Measurements from ENCODE around the gene SHH.
A peak's percentile ranks its signal among the peaks of the same experiment; 100 is the strongest.

The SHH gene

GRCh38 chr7:155788616-155789000 is 23.7 kb downstream of the SHH start:
- TF ChIP-seq CTCF (conservative IDR thresholded peaks at IDR 0.05; ENCODE audit: control insufficient read depth, insufficient read depth, low read depth, low read length) = no peak
- no peak overlapping the region for H3K4me3 ChIP-seq (ENCODE audit: control insufficient read depth, low read depth, low read length)
- no peak for DNase-seq (ENCODE audit: low read depth)

- TF ChIP-seq CTCF (conservative IDR thresholded peaks at IDR 0.05; ENCODE audit: control insufficient read depth, insufficient read depth, low read depth, low read length) = no peak
- H3K4me3 ChIP-seq (ENCODE audit: control insufficient read depth, low read depth, low read length) = peak overlapping the region; percentile 47
- DNase-seq (ENCODE audit: low read depth) = no peak
Measured at GRCh38 chr7:155787171-155787851, 25.0 kb downstream of the SHH start.

- TF ChIP-seq CTCF (conservative IDR thresholded peaks at IDR 0.05; ENCODE audit: control insufficient read depth, insufficient read depth, low read depth, low read length) = no peak
- no peak for DNase-seq (ENCODE audit: low read depth)
- no peak overlapping the region for H3K4me3 ChIP-seq (ENCODE audit: control insufficient read depth, low read depth, low read length)
Measured at GRCh38 chr7:155786491-155786890, 25.8 kb downstream of the SHH start.

GRCh38 chr7:155785536-155785935 is 26.7 kb downstream of the SHH start:
- TF ChIP-seq CTCF (conservative IDR thresholded peaks at IDR 0.05; ENCODE audit: control insufficient read depth, insufficient read depth, low read depth, low read length) = no peak
- no peak overlapping the region for H3K4me3 ChIP-seq (ENCODE audit: control insufficient read depth, low read depth, low read length)
- peak; percentile 63 for DNase-seq (ENCODE audit: low read depth)

GRCh38 chr7:155782466-155782865 is 29.8 kb downstream of the SHH start:
- H3K4me3 ChIP-seq (ENCODE audit: control insufficient read depth, low read depth, low read length) = no peak overlapping the region
- no peak for TF ChIP-seq CTCF (conservative IDR thresholded peaks at IDR 0.05; ENCODE audit: control insufficient read depth, insufficient read depth, low read depth, low read length)
- DNase-seq (ENCODE audit: low read depth) = no peak

GRCh38 chr7:155781433-155781832 is 30.8 kb downstream of the SHH start:
- no peak overlapping the region for H3K4me3 ChIP-seq (ENCODE audit: control insufficient read depth, low read depth, low read length)
- TF ChIP-seq CTCF (conservative IDR thresholded peaks at IDR 0.05; ENCODE audit: control insufficient read depth, insufficient read depth, low read depth, low read length) = no peak
- no peak for DNase-seq (ENCODE audit: low read depth)

- TF ChIP-seq CTCF (conservative IDR thresholded peaks at IDR 0.05; ENCODE audit: control insufficient read depth, insufficient read depth, low read depth, low read length) = no peak
- no peak for DNase-seq (ENCODE audit: low read depth)
Measured at GRCh38 chr7:155780884-155781283, 31.4 kb downstream of the SHH start.

More at GRCh38 chr7:155780884-155781283, 31.4 kb downstream of the SHH start:
- no peak overlapping the region for H3K4me3 ChIP-seq (ENCODE audit: control insufficient read depth, low read depth, low read length)

All from fibroblast of mammary gland (primary cell).